ENCODE measurements around the gene MGST3.
A peak's percentile ranks its signal among the peaks of the same experiment; 100 is the strongest.
"Not testable (repeated sequence)": the region's sequence is repeated elsewhere in the genome, so short reads cannot be mapped to it uniquely, and the experiment has no call there.

Gene MGST3

DNA sequence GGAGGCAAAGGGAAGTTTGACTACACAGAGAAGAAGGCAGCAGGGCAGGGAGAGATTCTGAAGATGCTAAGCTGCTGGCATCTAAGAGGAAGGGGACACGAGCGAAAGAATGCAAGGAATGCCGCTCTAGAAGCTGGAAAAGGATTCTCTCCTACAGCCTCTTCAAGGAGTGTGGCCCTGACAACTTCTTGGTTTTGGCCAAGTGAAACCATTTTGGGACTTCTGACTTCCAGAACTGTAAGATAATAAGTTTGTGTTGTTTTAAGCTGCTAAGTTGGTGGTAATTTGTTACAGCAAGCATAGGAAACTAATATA, 28.5 kb downstream of the MGST3 start:
- no peak for DNase-seq

DNA sequence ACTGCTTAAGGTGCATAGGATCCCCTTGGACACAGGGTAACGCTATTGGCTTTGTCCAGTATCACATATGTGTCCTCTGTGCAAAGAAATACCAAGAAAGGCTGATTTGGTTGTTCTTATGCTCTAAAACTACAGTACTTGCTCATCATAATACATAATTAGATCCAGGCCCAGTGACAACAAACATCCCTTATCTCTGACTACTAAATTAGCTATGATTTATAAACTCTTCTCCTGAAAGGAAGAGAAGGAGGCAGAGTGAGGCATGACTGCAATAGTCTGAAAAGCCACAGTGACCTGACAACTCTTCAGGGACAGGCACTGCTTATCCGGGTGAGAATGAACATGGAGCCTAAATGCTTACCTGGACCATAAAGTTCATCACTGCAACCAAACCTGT, 30.7 kb downstream of the MGST3 start:
- DNase-seq = no peak

- DNase-seq = no peak
Observed at GRCh38 chr1:165662186-165662585, 31.2 kb downstream of the MGST3 start.

GRCh38 chr1:165666152-165666825, 35.3 kb downstream of the MGST3 start:
- no peak for DNase-seq

GRCh38 chr1:165668184-165668583, 37.1 kb downstream of the MGST3 start:
- no peak for DNase-seq

- DNase-seq = no peak
Observed at GRCh38 chr1:165671526-165671925, 40.5 kb downstream of the MGST3 start.

- no peak for DNase-seq
Observed at GRCh38 chr1:165674599-165674998, 43.6 kb downstream of the MGST3 start.

DNA sequence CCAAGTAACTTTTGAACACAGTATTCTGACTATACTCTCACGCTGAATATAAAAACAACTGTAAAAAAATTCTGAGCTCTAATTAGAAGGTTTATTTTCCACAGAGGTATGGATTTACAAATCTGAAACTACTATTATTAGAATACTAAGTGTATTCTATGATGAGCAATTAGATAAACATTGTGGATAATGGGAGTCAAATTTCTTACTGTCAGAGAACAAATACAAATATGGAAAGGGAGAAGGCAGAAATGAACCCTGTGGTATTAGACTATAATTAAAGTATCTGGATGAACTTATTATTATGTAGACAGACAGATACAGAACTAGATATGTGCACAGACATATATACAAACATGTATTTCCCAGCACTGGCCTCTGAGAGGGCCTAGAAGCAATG, 44.8 kb downstream of the MGST3 start:
- no peak for DNase-seq

- DNase-seq = peak in 2 of 6 experiments; percentile 23 to 27
Observed at GRCh38 chr1:165678509-165678908, 47.5 kb downstream of the MGST3 start.

DNA sequence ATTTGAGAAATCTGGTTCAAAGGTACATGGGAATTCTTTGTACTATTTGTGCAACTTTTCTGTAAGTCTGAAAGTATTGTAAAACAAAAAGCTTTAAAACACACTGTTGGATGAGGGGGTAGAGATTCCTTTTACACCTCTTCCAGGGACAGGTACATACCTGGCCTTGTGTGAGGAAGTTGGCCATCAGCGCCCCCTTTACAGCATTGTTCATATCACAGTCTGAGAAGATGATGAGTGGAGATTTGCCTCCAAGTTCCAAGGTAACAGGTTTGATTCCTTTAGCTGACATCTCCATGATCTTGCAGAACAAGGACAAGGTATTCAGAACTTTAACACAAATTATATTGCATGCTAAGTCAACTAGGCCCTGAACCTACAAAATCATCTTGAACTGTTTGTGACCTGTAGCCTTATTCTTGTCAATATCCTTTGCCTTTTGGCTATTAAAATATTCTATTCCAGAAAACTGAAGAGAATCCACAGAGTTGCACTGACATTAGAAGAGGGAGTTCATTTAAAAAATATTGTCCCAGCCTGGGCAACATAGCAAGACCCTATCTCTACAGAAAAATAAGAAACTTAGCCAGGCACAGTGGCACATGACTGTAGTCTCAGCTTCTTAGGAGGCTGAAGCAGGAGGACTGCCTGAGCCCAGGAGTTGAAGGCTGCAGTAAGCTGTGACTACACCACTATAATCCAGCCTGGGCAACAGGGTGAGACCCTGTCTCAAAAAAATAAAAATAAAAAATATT, 48.4 kb downstream of the MGST3 start:
- DNase-seq = no peak

- no peak for DNase-seq
Observed at GRCh38 chr1:165680303-165680702, 49.3 kb downstream of the MGST3 start.

DNA sequence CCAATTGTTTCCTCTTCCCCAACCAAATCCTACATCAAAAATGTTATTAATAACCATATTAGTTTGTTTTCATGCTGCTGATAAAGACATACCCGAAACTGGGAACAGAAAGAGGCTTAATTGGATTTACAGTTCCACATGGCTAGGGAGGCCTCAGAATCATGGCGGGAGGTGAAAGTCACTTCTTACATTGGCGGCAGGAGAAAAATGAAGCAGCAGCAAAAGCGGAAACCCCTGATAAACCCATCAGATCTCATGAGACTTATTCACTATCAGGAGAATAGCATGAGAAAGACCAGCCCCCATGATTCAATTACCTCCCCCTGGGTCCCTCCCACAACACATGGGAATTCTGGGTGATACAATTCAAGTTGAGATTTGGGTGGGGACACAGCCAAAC, 49.7 kb downstream of the MGST3 start:
- DNase-seq = not testable (repeated sequence)

DNA sequence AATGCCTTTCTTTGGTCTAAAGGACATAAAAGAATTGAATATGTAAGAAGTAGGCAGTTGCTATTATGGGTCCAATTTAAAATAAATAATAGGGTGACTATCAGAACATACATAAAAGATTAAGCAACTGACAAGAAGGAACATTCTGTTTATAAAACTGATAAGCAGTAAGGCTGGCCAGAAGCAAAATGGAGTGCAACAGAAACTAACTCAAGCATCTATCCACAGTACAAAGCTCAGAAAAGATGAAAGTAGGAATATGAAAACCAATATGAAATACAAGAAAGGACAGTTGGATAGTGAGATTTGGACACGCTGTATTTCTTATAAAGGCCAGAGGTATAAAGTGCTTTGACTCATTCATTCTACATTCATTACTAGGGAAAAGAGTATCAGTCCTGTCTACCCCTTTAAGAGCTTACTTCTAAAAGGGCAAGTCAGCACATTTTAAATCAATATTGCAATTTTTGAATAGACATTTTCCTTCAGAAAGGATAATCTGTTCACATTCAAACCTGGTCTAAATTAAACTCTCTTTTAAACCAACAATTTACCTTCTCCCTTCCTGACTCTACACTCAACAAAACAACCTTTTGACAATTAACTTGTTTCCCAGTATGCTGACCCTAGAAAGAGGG, 52.9 kb downstream of the MGST3 start:
- DNase-seq = no peak

DNA sequence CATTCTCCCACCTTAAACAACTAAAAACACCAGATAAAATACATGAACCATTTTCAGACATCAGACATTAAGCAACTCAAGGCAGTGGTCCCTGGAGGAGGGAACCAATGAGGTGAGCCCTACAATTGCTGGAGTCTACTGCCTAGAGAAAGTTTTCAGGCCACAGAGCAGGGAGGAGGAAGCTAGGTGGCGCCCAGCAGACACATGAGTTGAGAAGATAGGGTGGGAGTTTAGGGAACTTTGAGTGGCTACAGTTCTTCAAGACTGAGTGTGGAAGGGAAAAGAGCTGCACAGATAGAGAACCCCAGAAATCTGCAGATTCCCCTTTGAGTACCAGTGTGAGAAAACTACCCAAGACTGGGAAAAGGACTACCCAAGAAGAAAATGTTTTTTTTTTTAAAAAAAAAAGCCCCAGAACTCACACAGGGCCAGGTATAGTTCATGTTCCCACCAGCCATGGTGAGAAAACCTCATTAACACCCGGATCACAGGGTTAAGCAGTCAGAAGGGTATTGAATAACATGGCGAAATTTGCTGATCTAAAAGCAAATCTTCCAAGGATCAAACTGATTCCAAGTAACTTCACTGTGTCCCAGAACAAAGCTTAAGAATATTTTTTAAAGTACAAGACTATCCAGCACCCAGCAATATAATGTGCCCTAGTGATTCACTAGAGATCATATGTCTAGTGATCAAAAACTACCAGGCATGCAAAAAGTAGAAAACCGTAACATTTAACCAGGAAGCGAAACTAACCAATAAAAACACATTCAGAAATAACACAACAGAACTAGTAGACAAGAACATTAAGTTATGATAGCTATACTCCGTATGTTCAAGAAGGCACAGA, 55.3 kb downstream of the MGST3 start:
- no peak for DNase-seq

- no peak for DNase-seq
Observed at GRCh38 chr1:165686971-165687433, 56.0 kb downstream of the MGST3 start.

DNA sequence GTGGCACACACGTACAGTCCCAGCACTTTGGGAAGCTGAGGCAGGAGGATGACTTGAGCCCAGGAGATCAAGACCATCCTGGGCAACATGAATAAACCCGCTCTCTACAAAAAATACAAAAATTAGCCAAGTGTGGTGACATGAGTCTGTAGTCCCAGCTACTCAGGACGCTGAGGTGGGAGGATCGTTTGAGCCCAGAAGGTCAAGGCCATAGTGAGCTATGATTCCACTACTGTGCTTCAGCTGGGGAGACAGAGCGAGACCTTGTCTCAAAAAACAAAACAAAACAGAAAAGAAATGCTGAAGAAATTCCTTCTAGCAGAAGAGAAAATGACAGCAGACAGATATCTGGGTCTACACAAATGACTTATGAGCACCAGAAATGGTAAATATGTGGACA, 57.0 kb downstream of the MGST3 start:
- no peak for DNase-seq

- no peak for DNase-seq
Observed at GRCh38 chr1:165695031-165695430, 64.0 kb downstream of the MGST3 start.

GRCh38 chr1:165696625-165697100, 65.6 kb downstream of the MGST3 start:
- DNase-seq = no peak

DNA sequence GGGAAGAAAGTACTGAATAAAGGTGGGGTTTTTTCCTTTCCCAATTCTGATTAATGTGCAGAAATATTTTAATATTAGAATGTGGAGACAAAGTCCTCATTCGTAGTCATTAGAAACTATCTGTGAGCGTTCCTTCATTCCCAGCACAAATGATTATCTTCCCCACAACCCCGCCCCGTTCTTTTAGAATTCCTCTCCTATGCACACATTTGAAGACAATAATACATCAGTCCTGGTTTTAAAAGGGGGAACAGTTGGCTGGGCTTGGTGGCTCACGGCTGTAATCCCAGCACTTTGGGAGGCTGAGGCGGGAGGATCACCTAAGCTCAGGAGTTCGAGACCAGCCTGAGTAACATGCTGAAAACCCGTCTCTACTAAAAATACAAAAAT, 66.5 kb downstream of the MGST3 start:
- DNase-seq = no peak

DNA sequence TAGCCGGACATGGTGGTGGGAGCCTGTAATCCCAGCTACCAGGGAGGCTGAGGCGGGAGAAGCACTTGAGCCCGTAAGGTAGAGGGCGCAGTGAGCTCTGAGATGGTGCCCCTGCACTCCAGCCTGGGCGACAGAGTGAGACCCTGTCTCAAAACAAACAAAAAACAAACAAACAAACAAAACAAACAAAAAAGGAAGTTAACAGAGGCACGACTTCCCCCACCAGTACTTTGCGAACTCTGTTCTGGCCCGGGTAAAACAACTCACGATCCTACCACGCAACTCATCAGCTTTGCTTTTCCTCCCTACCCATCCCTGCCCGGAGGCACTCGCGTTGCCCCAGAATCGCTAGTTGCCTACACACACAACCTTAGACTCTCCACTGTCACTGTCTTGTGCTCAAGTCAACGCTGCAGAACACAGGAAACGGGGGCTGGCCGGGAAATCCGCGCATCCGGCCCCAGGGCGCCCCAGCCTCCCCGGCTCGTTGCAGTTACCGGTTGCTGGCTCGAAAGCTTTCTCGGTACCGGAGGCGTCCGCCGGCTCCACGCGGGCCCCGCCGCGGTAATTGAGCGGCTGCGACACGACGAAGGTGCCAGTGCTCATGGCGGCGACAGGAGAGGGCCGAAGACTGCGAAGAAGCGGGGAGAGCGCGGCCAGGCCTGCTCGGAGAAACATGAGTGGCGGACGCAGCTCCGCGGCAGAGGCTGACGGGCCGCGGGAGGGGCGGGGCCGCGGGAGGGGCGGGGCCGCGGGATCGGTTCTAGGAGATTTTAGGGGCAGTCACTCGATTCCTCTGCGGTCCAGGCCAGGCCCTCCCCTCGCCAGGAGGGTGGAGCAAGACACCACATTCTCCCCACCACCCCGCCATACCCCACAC, 67.1 kb downstream of the MGST3 start, which contains the start of gene ALDH9A1:
ALDH9A1 (minus strand) TSS at position 682 of the 880 bp plus-strand sequence; CDS start at position 678, 4 bp downstream.
- peak; percentile 71 to 96 (median 84) for DNase-seq

DNA sequence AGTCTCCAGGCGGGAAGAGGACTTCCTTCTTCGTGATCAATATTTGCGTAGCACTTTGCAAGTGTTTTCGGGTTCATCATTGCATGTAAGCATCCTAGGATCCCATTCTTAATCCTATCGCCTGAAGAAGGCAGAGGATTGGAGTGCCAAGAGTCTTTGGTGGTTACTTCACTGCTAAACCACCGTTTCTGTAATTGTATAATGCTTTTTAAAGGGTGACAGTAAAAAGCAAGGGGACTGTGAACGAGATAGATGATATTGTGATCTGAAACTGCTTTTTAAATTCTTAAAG, 67.7 kb downstream of the MGST3 start:
- no peak for DNase-seq

GRCh38 chr1:165699577-165699976, 68.5 kb downstream of the MGST3 start:
- no peak for DNase-seq
